ENCODE measurements around the gene XYLT1.

- TF ChIP-seq CTCF (conservative IDR thresholded peaks at IDR 0.05) (no peak), EZH2 (IDR thresholded peaks at IDR 0.05; ENCODE audit: low read depth) (no peak)
Observed at GRCh38 chr16:17224879-17225281, 245.9 kb downstream of the XYLT1 start.

Measured in PC-9 (cell line).